HG03521 (cell line): ENCODE measurements around the gene MRPS22.

Experiments used
- ATAC-seq: cut with Tn5 transposase; IDR thresholded peaks from one replicate; pipeline ENCODE4 v1.9.1; 2021; ENCODE audit warnings: mild to moderate bottlenecking, moderate library complexity; ENCODE audit not compliant: unreplicated experiment

Gene MRPS22

GRCh38 chr3:139343895-139344856 is at the start of gene MRPS22:
Gene MRPS22, plus strand, starts transcription at chr3:139344020. Its CDS starts 7 bp downstream, at chr3:139344027.
- ATAC-seq = peak; percentile 97

GRCh38 chr3:139295040-139295439 is 48.8 kb upstream of the MRPS22 start:
- ATAC-seq = no peak

GRCh38 chr3:139296141-139296718 is 47.6 kb upstream of the MRPS22 start:
- ATAC-seq = no peak

- ATAC-seq = no peak
These were observed 46.1 kb upstream of the MRPS22 start for GRCh38 chr3:139297588-139298311.

- no peak for ATAC-seq
These were observed 44.3 kb upstream of the MRPS22 start for GRCh38 chr3:139299261-139300132.

GRCh38 chr3:139300416-139300815 is 43.4 kb upstream of the MRPS22 start:
- ATAC-seq = no peak

GRCh38 chr3:139301183-139301582 is 42.6 kb upstream of the MRPS22 start:
- ATAC-seq = no peak

- ATAC-seq = no peak
These were observed 42.2 kb upstream of the MRPS22 start for GRCh38 chr3:139301654-139302053.

GRCh38 chr3:139302084-139302800 is 41.6 kb upstream of the MRPS22 start:
- ATAC-seq = no peak

GRCh38 chr3:139302801-139303113 is 41.1 kb upstream of the MRPS22 start:
- no peak for ATAC-seq

GRCh38 chr3:139303216-139303615 is 40.6 kb upstream of the MRPS22 start:
- ATAC-seq = no peak

GRCh38 chr3:139304383-139304782 is 39.4 kb upstream of the MRPS22 start:
- no peak for ATAC-seq

- ATAC-seq = no peak
These were observed 37.7 kb upstream of the MRPS22 start for GRCh38 chr3:139306078-139306477.

- ATAC-seq = no peak
These were observed 36.7 kb upstream of the MRPS22 start for GRCh38 chr3:139307072-139307491.

- no peak for ATAC-seq
These were observed 35.9 kb upstream of the MRPS22 start for GRCh38 chr3:139307601-139308555.

- ATAC-seq = no peak
These were observed 35.3 kb upstream of the MRPS22 start for GRCh38 chr3:139308560-139308959.

- ATAC-seq = no peak
These were observed 34.7 kb upstream of the MRPS22 start for GRCh38 chr3:139309061-139309591.

- ATAC-seq = no peak
These were observed 33.9 kb upstream of the MRPS22 start for GRCh38 chr3:139309880-139310279.

GRCh38 chr3:139310474-139310933 is 33.3 kb upstream of the MRPS22 start:
- no peak for ATAC-seq
